Placental epithelial cell (primary cell): ENCODE data around the gene TIAL1. TPM values are rescaled to one million over a fixed set of nuclear protein-coding genes. Genes with fewer than 3 reads are reported as not detected.

ENCODE experiments used
- total RNA-seq: library from RNA; depleted of rRNA; stranded (reverse); fragments of >200 nt; gene quantifications from 2 replicates; pipeline ENCODE4 v1.2.3, GENCODE V29; 2012

TIAL1 gene, protein sequence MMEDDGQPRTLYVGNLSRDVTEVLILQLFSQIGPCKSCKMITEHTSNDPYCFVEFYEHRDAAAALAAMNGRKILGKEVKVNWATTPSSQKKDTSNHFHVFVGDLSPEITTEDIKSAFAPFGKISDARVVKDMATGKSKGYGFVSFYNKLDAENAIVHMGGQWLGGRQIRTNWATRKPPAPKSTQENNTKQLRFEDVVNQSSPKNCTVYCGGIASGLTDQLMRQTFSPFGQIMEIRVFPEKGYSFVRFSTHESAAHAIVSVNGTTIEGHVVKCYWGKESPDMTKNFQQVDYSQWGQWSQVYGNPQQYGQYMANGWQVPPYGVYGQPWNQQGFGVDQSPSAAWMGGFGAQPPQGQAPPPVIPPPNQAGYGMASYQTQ
- 45.4 and 55.4 TPM in 2 replicates for total RNA-seq

DNA sequence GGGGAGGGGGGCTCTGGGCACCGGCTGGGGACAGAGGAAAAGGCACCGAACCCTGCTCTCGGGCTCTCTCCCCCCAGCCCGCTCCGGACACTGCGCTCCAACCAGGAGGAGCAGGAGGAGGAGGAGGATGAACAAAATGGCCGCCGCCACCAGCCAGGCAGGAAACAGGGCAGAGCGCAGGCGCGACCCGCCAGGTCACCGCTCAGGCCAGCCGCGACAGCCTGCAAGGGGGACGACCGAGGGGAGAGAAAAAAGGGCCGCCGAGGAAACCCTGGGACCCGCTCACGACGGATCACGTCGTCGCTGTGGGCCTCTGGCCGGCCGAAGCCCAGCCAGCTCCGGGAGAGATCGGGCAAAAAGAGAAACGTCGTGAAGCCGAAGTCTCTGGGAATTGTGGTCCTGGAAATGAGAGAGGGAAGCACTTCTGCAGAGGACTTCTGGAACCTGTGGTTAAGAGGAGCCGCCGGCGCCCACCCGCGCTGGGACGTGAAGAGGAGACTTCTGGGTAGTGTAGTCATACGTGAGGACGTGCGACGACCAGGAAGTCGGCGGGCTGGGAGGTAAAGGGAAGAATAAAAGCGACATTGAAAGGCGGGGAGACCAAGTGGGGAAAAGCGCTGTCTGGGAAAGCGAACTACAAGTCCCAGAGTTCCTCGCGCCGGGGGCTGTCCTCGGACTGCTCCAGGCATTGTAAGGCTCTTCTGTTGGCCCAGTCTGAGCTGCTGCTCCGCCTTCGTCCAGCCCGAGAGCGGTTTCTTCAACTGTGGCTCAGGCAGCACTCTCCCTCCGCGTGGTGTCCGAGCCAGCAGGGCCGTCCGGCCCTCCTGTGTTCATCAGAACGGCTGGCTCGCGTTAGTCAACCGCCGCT, at the start of gene TIAL1:
Gene TIAL1, minus strand, starts transcription at position 428 of the 868 bp plus-strand sequence. CDS start 499 bp downstream, outside the sequence.

DNA sequence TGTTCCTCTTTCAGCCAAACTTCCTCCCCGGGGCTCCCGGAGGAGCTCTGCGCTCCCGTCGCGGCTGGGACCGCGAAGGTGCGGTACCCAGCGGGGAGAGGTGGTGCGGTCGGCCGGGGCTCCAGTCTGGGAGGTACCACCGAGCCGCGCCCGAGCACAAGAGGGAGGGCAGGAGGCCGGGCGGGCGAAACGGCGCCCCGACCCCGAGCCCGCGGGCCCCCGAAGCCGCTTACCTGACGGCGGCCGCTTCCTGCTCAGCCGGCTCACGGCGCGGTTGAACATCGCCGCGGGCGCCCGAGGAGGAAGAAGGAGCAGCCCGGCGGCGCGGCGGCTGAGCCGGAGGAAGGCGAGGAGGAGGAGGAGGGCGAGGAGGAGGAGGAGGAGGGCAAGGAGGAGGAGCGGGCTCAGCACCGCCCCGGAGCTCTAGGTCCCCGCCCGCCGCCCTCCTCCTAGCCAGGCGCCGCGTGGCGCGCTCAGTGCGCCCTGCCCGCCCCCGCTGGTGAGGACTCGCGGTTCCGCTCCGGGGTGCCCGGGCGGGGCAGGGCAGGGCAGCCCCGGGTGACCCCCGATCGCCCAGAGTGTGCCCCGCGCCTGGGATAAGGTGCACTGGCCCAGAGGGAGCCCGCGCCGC, 54.3 kb downstream of the TIAL1 start, which contains the start of gene RGS10:
Gene RGS10, minus strand, starts transcription at position 363 of the 631 bp plus-strand sequence. Its CDS starts 81 bp downstream, at position 282.

Other genes starting within 250 kb of the TIAL1 start
- 96.3 and 97.0 TPM in 2 replicates for gene RGS10, start 54.2 kb downstream of the TIAL1 start, total RNA-seq
- gene BAG3, start 54.4 kb upstream of the TIAL1 start, total RNA-seq, result 38.1 and 42.5 TPM in 2 replicates
- 55.1 and 58.9 TPM in 2 replicates for gene INPP5F, start 129.1 kb upstream of the TIAL1 start, total RNA-seq